Upper lobe of left lung (tissue), 4 donors: ENCODE measurements around the gene FOXP2.

Source experiments
- CTCF ChIP-seq, 6 experiments: fragments of 450-650 bp in 4 of 6; fragments of 200-600 bp in 2 of 6; sonication (generic) in 2 of 6; IDR thresholded peaks; one replicate each; pipeline ENCODE4 v1.5.1; 2016 to 2019; ENCODE audit warnings: antibody characterized with exemption in 6 of 6
- POLR2A ChIP-seq, 4 donors: fragments of 450-650 bp; IDR thresholded peaks; one replicate each; pipeline ENCODE4 v1.5.1; 2016 to 2017; ENCODE audit warnings: antibody characterized with exemption in 4 of 4, mild to moderate bottlenecking in 2 of 4
- POLR2AphosphoS5 ChIP-seq, 2 donors: sonication (generic); formaldehyde crosslinking; IDR thresholded peaks; one replicate each; pipeline ENCODE4 v1.5.1; 2017; ENCODE audit warnings: antibody characterized with exemption in 2 of 2

- TF ChIP-seq POLR2A (IDR thresholded peaks at IDR 0.05) (no peak), POLR2AphosphoS5 (IDR thresholded peaks at IDR 0.05) (no peak), CTCF (IDR thresholded peaks at IDR 0.05) (no peak)
These were observed 295.9 kb downstream of the FOXP2 start for GRCh38 chr7:114710499-114710898.
